ENCODE results near the gene AGER.
A peak's percentile ranks its signal among the peaks of the same experiment; 100 is the strongest.

- TF ChIP-seq POLR2A (IDR thresholded peaks at IDR 0.05), result peak; percentile 59
- TF ChIP-seq, protein P1, sequence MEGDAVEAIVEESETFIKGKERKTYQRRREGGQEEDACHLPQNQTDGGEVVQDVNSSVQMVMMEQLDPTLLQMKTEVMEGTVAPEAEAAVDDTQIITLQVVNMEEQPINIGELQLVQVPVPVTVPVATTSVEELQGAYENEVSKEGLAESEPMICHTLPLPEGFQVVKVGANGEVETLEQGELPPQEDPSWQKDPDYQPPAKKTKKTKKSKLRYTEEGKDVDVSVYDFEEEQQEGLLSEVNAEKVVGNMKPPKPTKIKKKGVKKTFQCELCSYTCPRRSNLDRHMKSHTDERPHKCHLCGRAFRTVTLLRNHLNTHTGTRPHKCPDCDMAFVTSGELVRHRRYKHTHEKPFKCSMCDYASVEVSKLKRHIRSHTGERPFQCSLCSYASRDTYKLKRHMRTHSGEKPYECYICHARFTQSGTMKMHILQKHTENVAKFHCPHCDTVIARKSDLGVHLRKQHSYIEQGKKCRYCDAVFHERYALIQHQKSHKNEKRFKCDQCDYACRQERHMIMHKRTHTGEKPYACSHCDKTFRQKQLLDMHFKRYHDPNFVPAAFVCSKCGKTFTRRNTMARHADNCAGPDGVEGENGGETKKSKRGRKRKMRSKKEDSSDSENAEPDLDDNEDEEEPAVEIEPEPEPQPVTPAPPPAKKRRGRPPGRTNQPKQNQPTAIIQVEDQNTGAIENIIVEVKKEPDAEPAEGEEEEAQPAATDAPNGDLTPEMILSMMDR (IDR thresholded peaks at IDR 0.05), result no peak
These were observed 8.2 kb downstream of the AGER start, which contains the start of gene AGPAT1 for GRCh38 chr6:32175711-32176475.
